Glomerular visceral epithelial cell (primary cell): ENCODE measurements around the gene SMPD3.

Experiments used
- DNase-seq: peaks from one replicate; pipeline ENCODE4 v3.0.0-alpha.2; 2016; ENCODE audit errors: extremely low spot score

The SMPD3 gene

DNA sequence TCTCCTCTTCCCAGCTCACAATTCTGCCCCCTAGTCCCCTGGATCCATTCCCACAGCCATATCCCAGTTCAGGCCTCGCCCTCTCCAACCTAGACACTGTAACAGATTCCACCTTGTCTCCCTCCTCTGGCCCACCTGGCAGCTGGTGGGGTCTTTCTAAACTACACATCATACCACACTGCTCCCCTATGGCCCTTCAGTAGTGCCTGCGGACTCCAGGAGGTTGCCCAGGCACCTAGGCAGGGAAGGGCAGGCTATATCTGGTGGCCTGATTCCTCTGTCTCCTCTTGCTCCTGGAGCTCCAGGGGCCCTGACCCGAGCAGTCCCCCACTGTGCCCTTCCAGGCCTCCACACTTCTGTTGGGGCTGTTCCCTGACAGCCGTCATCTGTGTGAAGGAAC, 64.5 kb downstream of the SMPD3 start:
- DNase-seq, result no peak

DNA sequence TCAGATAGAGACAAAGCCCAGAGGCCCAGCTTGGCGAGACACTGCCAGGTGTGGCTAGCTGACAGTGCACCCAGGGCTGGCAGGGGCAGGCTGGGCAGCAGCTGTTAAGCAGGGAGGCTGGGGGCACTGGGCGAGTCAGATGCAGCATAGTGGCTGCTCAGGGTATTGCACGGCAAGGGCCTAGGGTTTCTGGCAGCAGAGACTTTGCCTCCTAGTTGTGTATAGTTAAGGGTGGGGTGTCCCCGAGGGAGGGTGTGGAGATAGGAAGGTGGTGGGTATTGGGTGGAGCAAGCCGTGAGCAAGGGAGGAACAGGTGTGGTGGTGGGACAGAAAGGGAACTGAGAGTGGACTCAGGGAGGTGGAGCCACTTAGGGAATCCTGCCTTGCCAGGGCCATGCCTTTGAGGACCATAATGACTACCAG, 66.0 kb downstream of the SMPD3 start:
- no peak for DNase-seq

- DNase-seq, result no peak
Measured at GRCh38 chr16:68381363-68381724, 67.0 kb downstream of the SMPD3 start.

- no peak for DNase-seq
Measured at GRCh38 chr16:68380676-68381362, 67.5 kb downstream of the SMPD3 start.

DNA sequence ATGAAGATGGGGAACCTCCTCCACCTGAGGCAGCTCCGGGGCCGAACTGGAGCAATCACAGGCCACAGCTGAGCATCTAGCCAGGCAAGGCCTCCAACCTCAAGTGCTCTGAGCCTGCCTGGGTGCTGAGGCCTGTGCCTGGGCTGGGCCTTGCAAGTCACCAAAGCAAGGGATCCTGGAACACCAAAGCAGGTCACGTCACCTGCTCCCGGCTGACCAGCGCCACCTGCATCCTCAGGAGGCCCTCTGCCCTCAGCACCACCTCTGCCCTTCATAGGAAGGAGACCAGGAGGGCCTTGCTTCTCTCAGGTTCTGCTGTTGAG, 68.0 kb downstream of the SMPD3 start:
- DNase-seq, result no peak

DNA sequence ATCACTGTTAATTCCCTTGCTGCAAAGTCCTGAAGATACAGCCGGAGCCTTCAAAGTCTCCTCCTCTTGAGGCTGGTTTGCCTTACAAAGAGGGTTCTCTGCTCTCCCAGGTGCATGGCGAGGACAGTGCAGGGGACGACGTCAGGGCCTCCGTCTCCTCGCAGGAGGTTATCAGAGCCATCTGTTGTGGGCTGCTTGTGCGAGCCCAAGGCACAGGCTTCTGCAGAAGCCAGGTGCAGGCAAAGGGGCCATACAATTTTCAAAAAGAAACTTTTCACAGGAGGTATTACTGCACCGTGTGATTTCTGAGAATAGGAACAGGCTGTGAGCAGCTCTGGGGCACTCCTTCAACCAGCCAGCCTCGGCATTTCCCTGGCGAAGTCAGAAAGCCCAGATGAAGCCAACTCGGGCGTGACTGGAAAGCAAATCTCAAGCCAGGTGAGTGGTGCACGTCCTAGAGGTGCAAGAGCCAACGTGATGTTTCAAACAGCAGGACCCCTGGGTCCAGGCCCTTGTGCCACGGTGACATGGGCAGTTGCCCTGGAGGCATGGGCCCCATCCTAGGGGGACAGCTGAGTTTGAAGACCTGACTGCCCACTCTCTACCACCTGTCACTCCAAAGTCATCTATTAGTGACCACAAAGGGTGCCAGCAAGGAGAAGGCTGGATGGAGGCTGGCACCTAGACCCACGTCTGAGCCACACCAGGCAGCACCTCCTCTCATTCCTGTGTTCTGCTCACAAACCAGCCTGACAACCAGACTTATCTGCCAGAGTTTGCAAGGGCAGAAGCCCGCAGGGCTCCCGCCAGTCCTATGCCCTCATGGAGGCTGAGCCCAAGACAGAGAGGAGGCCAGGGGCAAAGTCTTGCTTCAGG, 68.6 kb downstream of the SMPD3 start:
- DNase-seq, result no peak

GRCh38 chr16:68378436-68379415, 69.6 kb downstream of the SMPD3 start:
- no peak for DNase-seq

- DNase-seq, result no peak
Measured at GRCh38 chr16:68377667-68378393, 70.5 kb downstream of the SMPD3 start.

DNA sequence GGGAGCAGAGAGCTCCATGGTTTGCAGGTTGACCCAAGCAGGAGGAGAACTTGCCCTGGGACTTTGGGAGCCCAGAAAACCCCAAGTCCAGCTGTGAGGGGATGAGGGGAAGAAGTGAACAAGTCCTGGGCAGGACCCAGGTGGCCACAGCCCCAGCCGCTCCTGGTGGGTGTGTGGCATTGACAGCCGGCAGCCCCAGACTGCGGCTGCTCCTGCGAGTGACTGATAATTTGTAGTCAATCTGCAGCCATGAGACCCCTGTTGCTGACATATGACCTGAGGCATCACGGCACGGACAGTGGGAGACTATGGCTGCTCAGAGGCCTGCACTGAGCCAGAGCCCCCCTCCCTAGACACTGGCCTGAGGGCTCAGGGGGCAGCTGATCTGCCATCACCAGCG, 71.1 kb downstream of the SMPD3 start:
- DNase-seq, result no peak

DNA sequence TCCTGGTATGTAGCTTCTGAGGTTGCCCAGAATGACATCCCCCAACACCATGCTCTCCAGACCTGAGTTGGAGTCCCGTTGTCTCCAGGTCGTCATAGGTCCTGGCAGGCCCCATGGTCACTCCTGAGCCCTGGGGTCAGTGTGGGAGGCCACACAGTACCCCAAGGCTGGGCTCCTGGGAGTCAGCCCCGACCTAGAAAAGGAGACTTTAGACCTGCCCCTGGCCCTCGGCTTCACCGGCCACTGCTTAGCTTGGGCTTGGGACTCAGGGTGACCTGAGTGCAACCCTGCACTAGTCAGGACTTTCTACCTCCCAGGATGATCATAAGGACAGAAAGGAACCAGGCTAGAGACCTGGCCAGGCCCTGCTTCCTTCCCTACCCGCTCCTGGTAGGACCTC, 71.7 kb downstream of the SMPD3 start:
- no peak for DNase-seq

- DNase-seq, result no peak
Measured at GRCh38 chr16:68375801-68376536, 72.3 kb downstream of the SMPD3 start.

DNA sequence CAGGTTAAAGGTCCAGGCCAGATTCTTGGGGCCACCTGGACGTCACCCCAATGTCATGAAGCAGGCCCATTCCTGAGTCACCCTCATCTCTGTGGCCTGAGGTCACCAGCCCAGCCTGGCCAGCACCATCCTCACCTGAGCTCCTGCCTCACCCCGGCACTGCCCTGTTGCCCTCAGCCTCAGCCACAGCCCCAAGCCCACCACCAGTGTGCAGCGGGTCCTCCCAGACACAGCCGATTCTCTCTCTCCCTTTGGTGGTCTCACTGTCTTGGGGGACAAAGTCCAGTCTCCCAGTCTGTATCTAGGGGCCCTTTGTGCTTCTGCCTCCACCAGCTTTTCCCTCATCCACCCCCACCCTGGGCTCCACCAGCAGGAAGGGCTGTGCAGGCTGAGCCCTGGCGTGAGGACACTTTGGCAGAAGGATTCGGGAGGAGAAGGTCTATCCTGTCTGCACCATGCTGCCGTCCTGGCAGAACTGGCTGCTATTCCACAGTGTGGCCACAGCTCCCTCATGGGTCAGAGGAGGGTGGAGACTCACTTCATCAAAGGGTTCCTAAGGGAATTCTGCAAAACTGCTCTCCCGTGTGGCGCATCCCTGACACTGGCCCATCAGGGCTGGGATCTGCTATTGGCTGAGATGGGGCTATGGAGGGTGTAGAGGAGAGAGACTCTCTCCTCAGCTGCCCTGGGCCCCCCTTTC, 73.2 kb downstream of the SMPD3 start:
- no peak for DNase-seq

GRCh38 chr16:68374246-68374805, 74.0 kb downstream of the SMPD3 start:
- no peak for DNase-seq

GRCh38 chr16:68373528-68374245, 74.6 kb downstream of the SMPD3 start:
- no peak for DNase-seq

GRCh38 chr16:68372806-68373205, 75.5 kb downstream of the SMPD3 start:
- DNase-seq, result no peak

DNA sequence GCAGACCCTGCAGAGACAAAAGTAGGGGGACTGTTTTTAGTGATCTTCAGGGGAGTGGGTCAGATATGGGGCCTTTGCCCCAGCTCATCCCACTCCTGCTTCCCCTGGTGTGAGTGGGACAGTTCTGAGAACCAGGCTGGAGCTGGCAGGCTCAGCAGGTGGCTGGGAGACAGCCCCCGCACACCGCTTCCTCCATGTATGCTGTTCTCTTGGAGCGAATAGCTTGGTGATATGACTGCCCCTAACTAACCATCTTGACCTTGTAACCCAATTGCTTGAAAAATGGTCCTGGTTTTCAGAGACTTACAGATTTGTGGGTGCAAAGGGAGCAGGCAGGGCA, 76.0 kb downstream of the SMPD3 start:
- no peak for DNase-seq

GRCh38 chr16:68371706-68372380, 76.5 kb downstream of the SMPD3 start:
- no peak for DNase-seq

DNA sequence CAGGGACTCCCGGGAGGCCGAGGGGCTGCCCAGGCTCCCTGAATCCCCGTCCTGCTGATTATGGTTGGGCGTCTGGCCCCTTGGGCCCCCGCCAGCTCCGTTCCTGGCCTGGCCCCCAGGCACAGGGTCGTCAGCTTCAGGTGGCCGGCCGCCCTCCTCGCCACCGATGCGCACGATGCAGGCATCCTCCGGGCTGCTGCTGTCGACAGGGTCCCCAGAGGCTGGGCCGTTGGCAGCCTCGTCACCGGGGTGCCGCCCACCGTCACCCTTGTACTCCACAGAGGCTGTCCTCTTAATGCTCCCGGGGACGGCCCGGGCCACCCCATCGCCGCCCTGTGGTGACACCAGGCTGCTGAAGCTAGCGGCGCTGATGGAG, 77.0 kb downstream of the SMPD3 start:
- DNase-seq, result no peak
